NT2/D1 (cell line): ENCODE results near the gene ARRDC1.

Experiments used
- SUZ12 ChIP-seq: IDR thresholded peaks from 2 replicates; pipeline ENCODE4 v1.6.1; 2011; ENCODE audit not compliant: insufficient read length, insufficient read depth; ENCODE audit errors: extremely low read depth
- YY1 ChIP-seq: IDR thresholded peaks from 2 replicates; pipeline ENCODE4 v1.6.1; 2011; ENCODE audit not compliant: insufficient read length, insufficient read depth
- ZNF274 ChIP-seq: IDR thresholded peaks from 2 replicates; pipeline ENCODE4 v1.6.1; 2011; ENCODE audit warnings: mild to moderate bottlenecking, low read depth, low read length

GRCh38 chr9:137603879-137604278 lies 1.6 kb upstream of the ARRDC1 start:
- no peak for TF ChIP-seq YY1
- TF ChIP-seq ZNF274: no peak
- no peak for TF ChIP-seq SUZ12
